Loucy (cell line): ENCODE data around the gene INO80D.

Experiments used
- H2AFZ ChIP-seq: fragments of 200-600 bp; sonication (generic); 2 replicates; pipeline ENCODE4 v1.6.0; 2016; ENCODE audit warnings: antibody characterized with exemption, mild to moderate bottlenecking, low read length, moderate library complexity
- H3F3A ChIP-seq: fragments of 200-600 bp; 2 replicates; pipeline ENCODE4 v1.6.0; 2016; ENCODE audit warnings: antibody characterized with exemption, low read depth, mild to moderate bottlenecking
- H3K27me3 ChIP-seq: fragments of 200-600 bp; sonication (generic); 2 replicates; pipeline ENCODE4 v1.6.1; 2014; ENCODE audit warnings: low read length, mild to moderate bottlenecking; ENCODE audit not compliant: insufficient read depth, poor library complexity, severe bottlenecking
- H3K36me3 ChIP-seq: fragments of 200-600 bp; sonication (generic); 2 replicates; pipeline ENCODE4 v1.6.1; 2016; ENCODE audit warnings: low read length; ENCODE audit not compliant: insufficient read depth
- H3K4me1 ChIP-seq: fragments of 200-600 bp; sonication (generic); 2 replicates; pipeline ENCODE4 v1.5.1; 2014; ENCODE audit warnings: low read length, mild to moderate bottlenecking; ENCODE audit not compliant: insufficient read depth, poor library complexity, severe bottlenecking
- H3K4me2 ChIP-seq: fragments of 200-600 bp; sonication (generic); 2 replicates; pipeline ENCODE4 v1.6.0; 2014; ENCODE audit warnings: antibody characterized with exemption, low read length, low read depth, mild to moderate bottlenecking; ENCODE audit not compliant: poor library complexity, severe bottlenecking
- H3K4me3 ChIP-seq: fragments of 200-600 bp; sonication (generic); 2 replicates; pipeline ENCODE4 v1.5.1; 2014; ENCODE audit warnings: low read length, mild to moderate bottlenecking, mixed read lengths; ENCODE audit not compliant: poor library complexity, severe bottlenecking
- H3K79me2 ChIP-seq: fragments of 200-600 bp; sonication (generic); 2 replicates; pipeline ENCODE4 v1.6.1; 2014; ENCODE audit warnings: low read length; ENCODE audit not compliant: insufficient read depth
- H3K9ac ChIP-seq: fragments of 200-600 bp; sonication (generic); 2 replicates; pipeline ENCODE4 v1.6.0; 2014; ENCODE audit warnings: mild to moderate bottlenecking, low read depth, low read length, moderate library complexity; ENCODE audit not compliant: poor library complexity, severe bottlenecking
- H3K9me2 ChIP-seq: fragments of 200-600 bp; sonication (generic); replicated peaks from 2 replicates; pipeline ENCODE4 v1.6.1; 2016; ENCODE audit warnings: low read depth, low read length, mixed read lengths
- H3K9me3 ChIP-seq: fragments of 200-600 bp; sonication (generic); 2 replicates; pipeline ENCODE4 v1.6.1; 2014; ENCODE audit warnings: mild to moderate bottlenecking, antibody characterized with exemption, low read length, low read depth; ENCODE audit not compliant: insufficient read depth
- H4K20me1 ChIP-seq: fragments of 200-600 bp; sonication (generic); 2 replicates; pipeline ENCODE4 v1.6.0; 2014; ENCODE audit warnings: antibody characterized with exemption, low read length, mild to moderate bottlenecking; ENCODE audit not compliant: insufficient read depth, poor library complexity, severe bottlenecking
- EZH2phosphoT487 ChIP-seq: fragments of 200-600 bp; IDR thresholded peaks from 2 replicates; pipeline ENCODE4 v1.6.1; 2018; ENCODE audit warnings: antibody characterized with exemption, mild to moderate bottlenecking, moderate library complexity, borderline replicate concordance
- TF ChIP-seq, protein P1 (sequence below): fragments of 200-600 bp; sonication (generic); conservative IDR thresholded peaks from 2 replicates; pipeline ENCODE4 v1.5.1; 2014; ENCODE audit warnings: mild to moderate bottlenecking, antibody characterized with exemption, low read length

INO80D gene

DNA sequence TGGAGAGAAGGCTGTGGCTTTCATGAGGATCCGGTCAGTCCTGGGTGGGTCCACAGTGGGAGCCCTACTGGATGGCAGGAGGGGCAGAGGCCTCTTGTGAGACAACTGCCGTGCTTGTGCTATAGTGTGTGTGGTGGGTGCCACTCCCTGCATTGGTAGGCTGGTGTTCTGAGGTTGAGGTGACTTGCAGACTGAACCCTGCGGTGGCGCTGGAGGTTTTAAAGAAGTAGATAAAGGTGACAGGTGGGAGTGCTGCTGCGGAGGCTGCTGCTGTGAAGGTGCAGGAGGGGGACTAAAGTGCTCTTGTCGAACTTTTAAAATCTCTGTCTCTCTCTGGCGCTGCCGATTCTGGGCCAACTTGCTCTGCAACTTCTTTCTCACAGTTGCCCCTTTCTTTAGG is 29.7 kb downstream of the INO80D start:
- TF ChIP-seq, protein P1, sequence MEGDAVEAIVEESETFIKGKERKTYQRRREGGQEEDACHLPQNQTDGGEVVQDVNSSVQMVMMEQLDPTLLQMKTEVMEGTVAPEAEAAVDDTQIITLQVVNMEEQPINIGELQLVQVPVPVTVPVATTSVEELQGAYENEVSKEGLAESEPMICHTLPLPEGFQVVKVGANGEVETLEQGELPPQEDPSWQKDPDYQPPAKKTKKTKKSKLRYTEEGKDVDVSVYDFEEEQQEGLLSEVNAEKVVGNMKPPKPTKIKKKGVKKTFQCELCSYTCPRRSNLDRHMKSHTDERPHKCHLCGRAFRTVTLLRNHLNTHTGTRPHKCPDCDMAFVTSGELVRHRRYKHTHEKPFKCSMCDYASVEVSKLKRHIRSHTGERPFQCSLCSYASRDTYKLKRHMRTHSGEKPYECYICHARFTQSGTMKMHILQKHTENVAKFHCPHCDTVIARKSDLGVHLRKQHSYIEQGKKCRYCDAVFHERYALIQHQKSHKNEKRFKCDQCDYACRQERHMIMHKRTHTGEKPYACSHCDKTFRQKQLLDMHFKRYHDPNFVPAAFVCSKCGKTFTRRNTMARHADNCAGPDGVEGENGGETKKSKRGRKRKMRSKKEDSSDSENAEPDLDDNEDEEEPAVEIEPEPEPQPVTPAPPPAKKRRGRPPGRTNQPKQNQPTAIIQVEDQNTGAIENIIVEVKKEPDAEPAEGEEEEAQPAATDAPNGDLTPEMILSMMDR, result no peak
- no peak for TF ChIP-seq EZH2phosphoT487

DNA sequence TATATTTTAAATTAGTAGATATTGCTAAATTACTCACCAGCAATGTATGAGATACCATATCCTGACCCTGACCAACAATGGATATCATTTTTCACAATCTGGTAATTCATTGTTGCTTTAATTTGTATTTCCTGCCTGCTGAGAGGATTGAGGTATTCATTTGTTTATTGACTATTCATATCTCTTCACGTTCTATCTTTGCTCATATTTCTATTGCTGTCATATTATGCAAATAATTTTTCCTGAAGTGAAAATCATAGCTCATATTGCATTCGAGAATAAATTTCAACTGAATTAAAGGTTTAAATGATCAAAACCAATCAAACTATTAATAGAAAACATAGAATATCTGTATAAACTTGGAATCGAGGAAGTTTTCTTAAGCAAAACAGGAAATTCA is 31.0 kb downstream of the INO80D start:
- no peak overlapping the region for H3K9ac ChIP-seq
- H3K79me2 ChIP-seq, result peaks cover 76% of the 10 kb centered on the region
- no peak overlapping the region for H3K4me3 ChIP-seq
- H3K9me2 ChIP-seq, result no peaks in the 10 kb centered on the region
- peaks cover 11% of the 10 kb centered on the region for H4K20me1 ChIP-seq
- H3K4me2 ChIP-seq, result no peak overlapping the region
- H3K9me3 ChIP-seq, result no peaks in the 10 kb centered on the region
- no peaks in the 10 kb centered on the region for H3F3A ChIP-seq
- H3K36me3 ChIP-seq, result peaks cover 62% of the 10 kb centered on the region; the same call in 1 of the 2 replicates
- TF ChIP-seq EZH2phosphoT487, result no peak
- TF ChIP-seq, protein P1, result no peak
- H3K4me1 ChIP-seq, result peaks cover 3% of the 10 kb centered on the region
- no peak overlapping the region for H2AFZ ChIP-seq
- no peaks in the 10 kb centered on the region for H3K27me3 ChIP-seq

More for the DNA sequence above, 29.7 kb downstream of the INO80D start:
- Histone ChIP-seq H3K4me1 (no peaks in the 10 kb centered on the region), H4K20me1 (peaks cover 11% of the 10 kb centered on the region), H3K4me3 (no peak overlapping the region), H3K36me3 (peaks cover 68% of the 10 kb centered on the region; the same call in 1 of the 2 replicates), H3K4me2 (no peak overlapping the region), H3K9ac (no peak overlapping the region), H3K9me3 (no peaks in the 10 kb centered on the region), H3K9me2 (no peaks in the 10 kb centered on the region), H3K79me2 (peaks cover 72% of the 10 kb centered on the region), H3F3A (no peaks in the 10 kb centered on the region), H2AFZ (no peak overlapping the region), H3K27me3 (no peaks in the 10 kb centered on the region)

DNA sequence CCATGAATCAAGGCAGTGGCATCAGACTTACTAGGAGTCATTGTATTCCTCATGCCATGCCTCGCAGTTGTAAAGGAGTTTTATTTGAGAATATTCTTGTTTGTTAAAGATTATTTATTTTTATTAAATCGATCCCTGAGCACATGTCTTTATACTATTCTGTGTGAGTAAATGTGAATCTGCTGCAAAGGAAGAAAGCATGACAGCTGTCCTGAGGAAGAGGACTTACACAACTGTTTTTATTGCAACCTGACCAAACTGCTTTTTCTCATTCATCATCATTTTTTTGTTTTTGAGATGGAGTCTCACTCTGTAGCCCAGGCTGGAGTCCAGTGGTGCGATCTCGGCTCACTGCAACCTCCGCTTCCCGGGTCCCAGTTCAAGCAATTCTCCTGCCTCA is 34.1 kb downstream of the INO80D start:
- Histone ChIP-seq H3K36me3 (peaks cover 55% of the 10 kb centered on the region; the same call in 1 of the 2 replicates), H3K27me3 (no peaks in the 10 kb centered on the region)

More for the DNA sequence above, 34.1 kb downstream of the INO80D start:
- Histone ChIP-seq H3F3A (no peaks in the 10 kb centered on the region), H3K9ac (no peak overlapping the region), H3K4me1 (peaks cover 21% of the 10 kb centered on the region), H2AFZ (no peak overlapping the region), H3K4me3 (no peak overlapping the region), H3K9me2 (no peaks in the 10 kb centered on the region), H3K4me2 (no peak overlapping the region), H3K9me3 (no peaks in the 10 kb centered on the region), H3K79me2 (peaks cover 82% of the 10 kb centered on the region), H4K20me1 (peaks cover 11% of the 10 kb centered on the region)
- TF ChIP-seq, protein P1, result no peak
- no peak for TF ChIP-seq EZH2phosphoT487
